CD4-positive, alpha-beta T cell (primary cell): Measurements from ENCODE around the gene HMGN3. TPM values are rescaled to one million over a fixed set of nuclear protein-coding genes. Genes with fewer than 3 reads are reported as not detected.

Experiments
- ATAC-seq: fragments of 200-7000 bp; cut with Tn5 transposase; one replicate; pipeline ENCODE4 v1.10.0; 2022; ENCODE audit warnings: mild to moderate bottlenecking; ENCODE audit not compliant: poor library complexity
- CTCF ChIA-PET: fragments of 350-600 bp; sonication (Branson Sonifier 250); formaldehyde crosslinking; loops from one replicate; lab custom pipeline; 2021; ENCODE audit warnings: antibody characterized with exemption, inconsistent platforms; lab: Charles Lee
- POLR2A ChIA-PET: fragments of 350-600 bp; sonication (Branson Sonifier 250); formaldehyde crosslinking; loops from one replicate; lab custom pipeline; 2021; ENCODE audit warnings: antibody characterized with exemption, inconsistent platforms; lab: Charles Lee
- DNase-seq, 14 experiments: peaks; one replicate each; pipeline ENCODE4 v3.0.0-alpha.2; 2013 to 2020; ENCODE audit warnings: mixed read lengths in 2 of 14
- H3K27ac ChIP-seq, 2 donors: one replicate each; pipeline versions ENCODE4 v1.5.1 to v1.7.0; 2013; ENCODE audit warnings: low read length in 2 of 2, low read depth in 1 of 2, mild to moderate bottlenecking in 1 of 2
- H3K27me3 ChIP-seq, 2 experiments: 1 replicate in 1 of 2; 2 replicates in 1 of 2; pipeline versions ENCODE4 v1.6.1 to v1.7.0; 2013; ENCODE audit warnings: low read length in 2 of 2, control low read depth in 1 of 2, mild to moderate bottlenecking in 1 of 2, moderate library complexity in 1 of 2; ENCODE audit not compliant: insufficient read depth in 2 of 2, control insufficient read depth in 1 of 2
- H3K36me3 ChIP-seq: one replicate; pipeline ENCODE4 v1.6.1; 2013; ENCODE audit warnings: low read length, control low read depth; ENCODE audit not compliant: insufficient read depth
- H3K4me1 ChIP-seq: one replicate; pipeline ENCODE4 v1.6.1; 2013; ENCODE audit warnings: low read length, control low read depth; ENCODE audit not compliant: insufficient read depth
- H3K4me3 ChIP-seq: one replicate; pipeline ENCODE4 v1.5.1; 2013; ENCODE audit warnings: mild to moderate bottlenecking, low read length, moderate library complexity
- H3K9me3 ChIP-seq, 2 experiments: 1 replicate in 1 of 2; 2 replicates in 1 of 2; pipeline versions ENCODE4 v1.6.1 to v1.7.0; 2013; ENCODE audit warnings: low read length in 2 of 2, mild to moderate bottlenecking in 2 of 2, control low read depth in 1 of 2, moderate library complexity in 1 of 2; ENCODE audit not compliant: control insufficient read depth in 1 of 2, insufficient read depth in 1 of 2
- H3K27ac Mint-ChIP-seq: one replicate; pipeline ENCODE4 v1.8.0; 2020; ENCODE audit warnings: mixed read lengths
- H3K27me3 Mint-ChIP-seq: one replicate; pipeline ENCODE4 v1.8.0; 2021; ENCODE audit warnings: mixed read lengths
- H3K36me3 Mint-ChIP-seq: one replicate; pipeline ENCODE4 v1.8.0; 2021; ENCODE audit warnings: low read depth, mixed read lengths
- H3K4me1 Mint-ChIP-seq: one replicate; pipeline ENCODE4 v1.8.0; 2021; ENCODE audit warnings: low read depth, mixed read lengths
- H3K4me3 Mint-ChIP-seq: one replicate; pipeline ENCODE4 v1.8.0; 2020; ENCODE audit warnings: mild to moderate bottlenecking, mixed read lengths
- H3K9me3 Mint-ChIP-seq: one replicate; pipeline ENCODE4 v1.8.0; 2020; ENCODE audit warnings: mixed read lengths
- intact Hi-C, 2 experiments: fragments of 100-400 bp; cut with DNase I in 1 of 2; cut with micrococcal nuclease in 1 of 2; formaldehyde crosslinking; loops; one replicate each; pipeline versions ENCODE4 v1.15.1 to v1.9.0; 2023 to 2025; cut with DNase I, micrococcal nuclease
- total RNA-seq, 174 experiments: library from RNA in 2 of 174; stranded (reverse) in 2 of 174; gene quantifications; one replicate each; pipeline ENCODE4 v1.2.3 and lab custom pipeline; 2021 to 2026
- TF ChIP-seq, protein P1 (sequence below): fragments of 200-600 bp; IDR thresholded peaks from one replicate; pipeline ENCODE4 v1.8.0; 2022; ENCODE audit warnings: antibody characterized with exemption, mild to moderate bottlenecking

HMGN3 gene
- total RNA-seq, 2 experiments from 2014 or later: 26.8 to 28.2 TPM

DNA sequence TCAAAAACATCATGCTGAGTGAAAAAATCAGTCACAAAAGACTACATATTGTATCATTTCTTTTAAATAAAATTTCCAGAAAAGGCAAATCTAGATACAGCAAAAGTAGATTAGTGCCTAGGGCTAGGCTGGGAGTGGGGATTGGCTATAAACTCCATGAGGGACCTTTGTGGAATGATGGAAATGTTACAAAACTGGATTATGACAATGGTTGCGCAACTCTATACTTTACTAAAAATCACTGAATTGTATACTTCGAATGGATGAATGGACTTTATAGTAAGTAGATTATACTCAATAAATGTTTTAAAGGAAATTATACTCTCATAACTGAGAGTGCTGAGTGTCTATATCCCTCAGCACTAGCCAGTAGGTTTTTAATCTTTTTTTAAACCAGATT, 4.3 kb downstream of the HMGN3 start:
- H3K27ac ChIP-seq: no peak overlapping the region
- no peak overlapping the region for H3K4me3 ChIP-seq
- H3K4me1 Mint-ChIP-seq: peaks cover 36% of the 10 kb centered on the region
- H3K27me3 Mint-ChIP-seq: no peaks in the 10 kb centered on the region
- intact Hi-C loops: loop anchor here in 1 of 2 experiments (5.0 to 10.0 kb wide), 3 partner anchors 302 to 777 kb away; no protein-coding TSS in a partner anchor
- peaks cover 0 to 3% of the 10 kb centered on the region in 2 experiments for H3K9me3 ChIP-seq
- H3K4me3 Mint-ChIP-seq: no peak overlapping the region
- ChIA-PET POLR2A (no interaction called here), CTCF (no interaction called here)
- H3K27ac Mint-ChIP-seq: no peak overlapping the region
- DNase-seq (no peak), ATAC-seq (no peak)
- TF ChIP-seq, protein P1, sequence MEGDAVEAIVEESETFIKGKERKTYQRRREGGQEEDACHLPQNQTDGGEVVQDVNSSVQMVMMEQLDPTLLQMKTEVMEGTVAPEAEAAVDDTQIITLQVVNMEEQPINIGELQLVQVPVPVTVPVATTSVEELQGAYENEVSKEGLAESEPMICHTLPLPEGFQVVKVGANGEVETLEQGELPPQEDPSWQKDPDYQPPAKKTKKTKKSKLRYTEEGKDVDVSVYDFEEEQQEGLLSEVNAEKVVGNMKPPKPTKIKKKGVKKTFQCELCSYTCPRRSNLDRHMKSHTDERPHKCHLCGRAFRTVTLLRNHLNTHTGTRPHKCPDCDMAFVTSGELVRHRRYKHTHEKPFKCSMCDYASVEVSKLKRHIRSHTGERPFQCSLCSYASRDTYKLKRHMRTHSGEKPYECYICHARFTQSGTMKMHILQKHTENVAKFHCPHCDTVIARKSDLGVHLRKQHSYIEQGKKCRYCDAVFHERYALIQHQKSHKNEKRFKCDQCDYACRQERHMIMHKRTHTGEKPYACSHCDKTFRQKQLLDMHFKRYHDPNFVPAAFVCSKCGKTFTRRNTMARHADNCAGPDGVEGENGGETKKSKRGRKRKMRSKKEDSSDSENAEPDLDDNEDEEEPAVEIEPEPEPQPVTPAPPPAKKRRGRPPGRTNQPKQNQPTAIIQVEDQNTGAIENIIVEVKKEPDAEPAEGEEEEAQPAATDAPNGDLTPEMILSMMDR: no peak
- peaks cover 4% of the 10 kb centered on the region for H3K4me1 ChIP-seq
- H3K9me3 Mint-ChIP-seq: no peaks in the 10 kb centered on the region
- no peaks in the 10 kb centered on the region for H3K36me3 ChIP-seq
- H3K36me3 Mint-ChIP-seq: peaks cover 8% of the 10 kb centered on the region
- H3K27me3 ChIP-seq: no peaks in the 10 kb centered on the region

GRCh38 chr6:79227445-79227844, 7.0 kb downstream of the HMGN3 start:
- H3K36me3 Mint-ChIP-seq: peaks cover 3% of the 10 kb centered on the region
- ATAC-seq (no peak), DNase-seq (no peak)
- no peaks in the 10 kb centered on the region for H3K9me3 Mint-ChIP-seq
- H3K27ac Mint-ChIP-seq: no peak overlapping the region
- H3K4me1 Mint-ChIP-seq: peaks cover 19% of the 10 kb centered on the region
- TF ChIP-seq, protein P1: no peak
- no peaks in the 10 kb centered on the region for H3K27me3 Mint-ChIP-seq
- Histone ChIP-seq H3K36me3 (no peaks in the 10 kb centered on the region), H3K27me3 (no peaks in the 10 kb centered on the region), H3K4me3 (no peak overlapping the region), H3K4me1 (no peaks in the 10 kb centered on the region), H3K9me3 (peaks cover 0 to 3% of the 10 kb centered on the region in 2 experiments), H3K27ac (no peak overlapping the region)
- intact Hi-C loops: no loop called here
- no peak overlapping the region for H3K4me3 Mint-ChIP-seq
- ChIA-PET POLR2A (no interaction called here), CTCF (interaction anchor here (1.4 kb wide), 1 partner anchor 10 kb away, joined by 5 read pairs; no protein-coding TSS in a partner anchor)

- Histone ChIP-seq H3K4me1 (no peaks in the 10 kb centered on the region), H3K9me3 (peaks cover 0 to 3% of the 10 kb centered on the region in 2 experiments), H3K27ac (no peak overlapping the region), H3K4me3 (no peak overlapping the region), H3K36me3 (no peaks in the 10 kb centered on the region), H3K27me3 (no peaks in the 10 kb centered on the region)
- Mint-ChIP-seq H3K9me3 (no peaks in the 10 kb centered on the region), H3K36me3 (peaks cover 6% of the 10 kb centered on the region), H3K27ac (no peak overlapping the region), H3K4me3 (no peak overlapping the region), H3K4me1 (peaks cover 13% of the 10 kb centered on the region), H3K27me3 (no peaks in the 10 kb centered on the region)
- DNase-seq: no peak
- ATAC-seq: no peak
- CTCF ChIA-PET: interaction anchor here (0.6 to 1.4 kb wide), 2 partner anchors 9 to 178 kb away, joined by 3 to 5 read pairs; no protein-coding TSS in a partner anchor
- TF ChIP-seq, protein P1: no peak
- POLR2A ChIA-PET: no interaction called here
- intact Hi-C loops: no loop called here
Observed at GRCh38 chr6:79226660-79227059, 7.8 kb downstream of the HMGN3 start.
